ENCODE data around the gene ITPR1.

The ITPR1 gene

GRCh38 chr3:4720316-4721075 is 227.3 kb downstream of the ITPR1 start:
- peaks cover 0 to 29% (median 12%) of the 10 kb centered on the region in 4 experiments for H3K4me1 ChIP-seq (ENCODE audit: control extremely low read depth in 1 of 4, control insufficient read depth in 4 of 4, insufficient read depth in 4 of 4, low read length in 3 of 4)
- POLR2A ChIA-PET: interaction anchor here (0.5 to 2.6 kb wide), 3 partner anchors 256 to 333 kb away, joined by 3 to 13 read pairs (median 3); partner anchors contain the start of gene BHLHE40

GRCh38 chr3:4721511-4721911 is 228.4 kb downstream of the ITPR1 start:
- POLR2A ChIA-PET: interaction anchor here (0.6 to 2.6 kb wide), 4 partner anchors 48 to 334 kb away, joined by 3 to 13 read pairs (median 3); partner anchors contain the start of gene BHLHE40
- CTCF ChIA-PET: interaction anchor here (0.8 to 13.0 kb wide), 41 partner anchors 7 to 336 kb away, joined by 3 to 298 read pairs (median 6); partner anchors contain the start of gene BHLHE40
- Histone ChIP-seq H3K4me3 (ENCODE audit: control insufficient read depth in 1 of 7, extremely low read depth in 1 of 7, insufficient read depth in 4 of 7, low read depth in 2 of 7, low read length in 6 of 7) (no peak overlapping the region), H3K4me1 (ENCODE audit: control extremely low read depth in 1 of 4, control insufficient read depth in 4 of 4, insufficient read depth in 4 of 4, low read length in 3 of 4) (peaks cover 0 to 29% (median 12%) of the 10 kb centered on the region in 4 experiments), H3K36me3 (ENCODE audit: control insufficient read depth in 4 of 4, insufficient read depth in 4 of 4, low read length in 3 of 4) (peaks cover 5 to 42% (median 20%) of the 10 kb centered on the region in 4 experiments), H3K27ac (ENCODE audit: insufficient read depth in 1 of 2, low read depth in 1 of 2, low read length in 2 of 2, poor library complexity in 1 of 2, severe bottlenecking in 2 of 2) (no peak overlapping the region), H3K27me3 (replicated peaks in 2 of 5; ENCODE audit: control insufficient read depth in 4 of 5, insufficient read depth in 5 of 5, low read length in 4 of 5) (no peaks in the 10 kb centered on the region), H3K9me3 (ENCODE audit: control extremely low read depth in 1 of 5, control insufficient read depth in 4 of 5, insufficient read depth in 2 of 5, low read depth in 1 of 5, low read length in 4 of 5) (no peaks in the 10 kb centered on the region)
- 79% methylated on average over 6 of the region's 9 CpGs for WGBS (ENCODE audit: insufficient coverage)
- no peak for DNase-seq

More at GRCh38 chr3:4720316-4721075, 227.3 kb downstream of the ITPR1 start:
- H3K4me3 ChIP-seq (ENCODE audit: control insufficient read depth in 1 of 7, extremely low read depth in 1 of 7, insufficient read depth in 4 of 7, low read depth in 2 of 7, low read length in 6 of 7): no peak overlapping the region
- 62% methylated on average over 12 of the region's 12 CpGs for WGBS (ENCODE audit: insufficient coverage)
- H3K9me3 ChIP-seq (ENCODE audit: control extremely low read depth in 1 of 5, control insufficient read depth in 4 of 5, insufficient read depth in 2 of 5, low read depth in 1 of 5, low read length in 4 of 5): no peaks in the 10 kb centered on the region
- CTCF ChIA-PET: interaction anchor here (0.7 to 13.0 kb wide), 56 partner anchors 8 to 337 kb away, joined by 3 to 298 read pairs (median 5); partner anchors contain the start of gene BHLHE40
- no peaks in the 10 kb centered on the region for H3K27me3 ChIP-seq (replicated peaks in 2 of 5; ENCODE audit: control insufficient read depth in 4 of 5, insufficient read depth in 5 of 5, low read length in 4 of 5)
- peaks cover 5 to 44% (median 19%) of the 10 kb centered on the region in 4 experiments for H3K36me3 ChIP-seq (ENCODE audit: control insufficient read depth in 4 of 4, insufficient read depth in 4 of 4, low read length in 3 of 4)
- peak; percentile 60 to 71 (median 67) for DNase-seq
- H3K27ac ChIP-seq (ENCODE audit: insufficient read depth in 1 of 2, low read depth in 1 of 2, low read length in 2 of 2, poor library complexity in 1 of 2, severe bottlenecking in 2 of 2): no peak overlapping the region

GRCh38 chr3:4722103-4722502 is 229.0 kb downstream of the ITPR1 start:
- 41% methylated on average over 4 of the region's 6 CpGs for WGBS (ENCODE audit: insufficient coverage)
- Histone ChIP-seq H3K27ac (ENCODE audit: insufficient read depth in 1 of 2, low read depth in 1 of 2, low read length in 2 of 2, poor library complexity in 1 of 2, severe bottlenecking in 2 of 2) (no peak overlapping the region), H3K27me3 (replicated peaks in 2 of 5; ENCODE audit: control insufficient read depth in 4 of 5, insufficient read depth in 5 of 5, low read length in 4 of 5) (no peaks in the 10 kb centered on the region), H3K4me3 (ENCODE audit: control insufficient read depth in 1 of 7, extremely low read depth in 1 of 7, insufficient read depth in 4 of 7, low read depth in 2 of 7, low read length in 6 of 7) (no peak overlapping the region), H3K36me3 (ENCODE audit: control insufficient read depth in 4 of 4, insufficient read depth in 4 of 4, low read length in 3 of 4) (peaks cover 7 to 40% (median 20%) of the 10 kb centered on the region in 4 experiments), H3K9me3 (ENCODE audit: control extremely low read depth in 1 of 5, control insufficient read depth in 4 of 5, insufficient read depth in 2 of 5, low read depth in 1 of 5, low read length in 4 of 5) (no peaks in the 10 kb centered on the region), H3K4me1 (ENCODE audit: control extremely low read depth in 1 of 4, control insufficient read depth in 4 of 4, insufficient read depth in 4 of 4, low read length in 3 of 4) (peaks cover 0 to 29% (median 12%) of the 10 kb centered on the region in 4 experiments)
- CTCF ChIA-PET: interaction anchor here (0.6 to 4.8 kb wide), 16 partner anchors 11 to 330 kb away, joined by 3 to 49 read pairs (median 4); partner anchors contain the start of gene BHLHE40
- POLR2A ChIA-PET: interaction anchor here (2.6 kb wide), 1 partner anchor 257 kb away, joined by 13 read pairs; the partner anchor contains the start of gene BHLHE40
- peak; percentile 56 to 71 (median 65) for DNase-seq

GRCh38 chr3:4724051-4724629 is 231.0 kb downstream of the ITPR1 start:
- no peak for DNase-seq
- 100% methylated on average over 7 of the region's 10 CpGs for WGBS (ENCODE audit: insufficient coverage)
- H3K27ac ChIP-seq (ENCODE audit: insufficient read depth in 1 of 2, low read depth in 1 of 2, low read length in 2 of 2, poor library complexity in 1 of 2, severe bottlenecking in 2 of 2): no peak overlapping the region
- peaks cover 7 to 42% (median 21%) of the 10 kb centered on the region in 4 experiments for H3K36me3 ChIP-seq (ENCODE audit: control insufficient read depth in 4 of 4, insufficient read depth in 4 of 4, low read length in 3 of 4)
- H3K9me3 ChIP-seq (ENCODE audit: control extremely low read depth in 1 of 5, control insufficient read depth in 4 of 5, insufficient read depth in 2 of 5, low read depth in 1 of 5, low read length in 4 of 5): no peaks in the 10 kb centered on the region
- ChIA-PET CTCF (no interaction called here), POLR2A (no interaction called here)
- no peaks in the 10 kb centered on the region for H3K27me3 ChIP-seq (replicated peaks in 2 of 5; ENCODE audit: control insufficient read depth in 4 of 5, insufficient read depth in 5 of 5, low read length in 4 of 5)
- H3K4me3 ChIP-seq (ENCODE audit: control insufficient read depth in 1 of 7, extremely low read depth in 1 of 7, insufficient read depth in 4 of 7, low read depth in 2 of 7, low read length in 6 of 7): no peak overlapping the region
- H3K4me1 ChIP-seq (ENCODE audit: control extremely low read depth in 1 of 4, control insufficient read depth in 4 of 4, insufficient read depth in 4 of 4, low read length in 3 of 4): peaks cover 0 to 29% (median 12%) of the 10 kb centered on the region in 4 experiments

DNA sequence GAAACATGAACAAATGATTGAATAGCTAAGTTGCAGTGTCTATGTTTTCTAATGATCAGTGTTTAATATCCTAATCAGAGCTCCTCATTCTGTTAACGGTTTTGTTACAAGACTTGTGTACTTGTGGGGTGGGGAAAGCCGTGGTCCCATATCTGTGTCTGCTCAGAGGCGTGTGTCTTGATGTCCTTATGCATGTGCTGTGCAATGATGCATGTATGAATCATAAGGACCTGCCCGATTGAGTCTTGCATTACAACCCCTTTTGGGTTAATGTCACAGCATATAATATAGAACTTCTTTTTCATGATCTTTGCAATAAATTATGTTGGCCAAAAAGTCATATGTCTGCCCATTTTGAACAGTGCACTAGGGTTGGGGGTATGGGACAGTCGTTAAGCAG is 233.4 kb downstream of the ITPR1 start:
- ChIA-PET POLR2A (interaction anchor here (0.7 kb wide), 1 partner anchor 8 kb away, joined by 4 read pairs; no protein-coding TSS in a partner anchor), CTCF (interaction anchor here (0.7 to 2.1 kb wide), 13 partner anchors 8 to 343 kb away, joined by 3 to 9 read pairs (median 3); no protein-coding TSS in a partner anchor)
- Histone ChIP-seq H3K27ac (ENCODE audit: insufficient read depth in 1 of 2, low read depth in 1 of 2, low read length in 2 of 2, poor library complexity in 1 of 2, severe bottlenecking in 2 of 2) (no peak overlapping the region), H3K4me1 (ENCODE audit: control extremely low read depth in 1 of 4, control insufficient read depth in 4 of 4, insufficient read depth in 4 of 4, low read length in 3 of 4) (peaks cover 0 to 23% (median 12%) of the 10 kb centered on the region in 4 experiments), H3K36me3 (ENCODE audit: control insufficient read depth in 4 of 4, insufficient read depth in 4 of 4, low read length in 3 of 4) (peaks cover 7 to 39% (median 25%) of the 10 kb centered on the region in 4 experiments), H3K4me3 (ENCODE audit: control insufficient read depth in 1 of 7, extremely low read depth in 1 of 7, insufficient read depth in 4 of 7, low read depth in 2 of 7, low read length in 6 of 7) (no peak overlapping the region), H3K9me3 (ENCODE audit: control extremely low read depth in 1 of 5, control insufficient read depth in 4 of 5, insufficient read depth in 2 of 5, low read depth in 1 of 5, low read length in 4 of 5) (no peaks in the 10 kb centered on the region), H3K27me3 (replicated peaks in 2 of 5; ENCODE audit: control insufficient read depth in 4 of 5, insufficient read depth in 5 of 5, low read length in 4 of 5) (no peaks in the 10 kb centered on the region)
- DNase-seq: no peak
- WGBS (ENCODE audit: insufficient coverage): 96% methylated on average over 3 of the region's 5 CpGs

DNA sequence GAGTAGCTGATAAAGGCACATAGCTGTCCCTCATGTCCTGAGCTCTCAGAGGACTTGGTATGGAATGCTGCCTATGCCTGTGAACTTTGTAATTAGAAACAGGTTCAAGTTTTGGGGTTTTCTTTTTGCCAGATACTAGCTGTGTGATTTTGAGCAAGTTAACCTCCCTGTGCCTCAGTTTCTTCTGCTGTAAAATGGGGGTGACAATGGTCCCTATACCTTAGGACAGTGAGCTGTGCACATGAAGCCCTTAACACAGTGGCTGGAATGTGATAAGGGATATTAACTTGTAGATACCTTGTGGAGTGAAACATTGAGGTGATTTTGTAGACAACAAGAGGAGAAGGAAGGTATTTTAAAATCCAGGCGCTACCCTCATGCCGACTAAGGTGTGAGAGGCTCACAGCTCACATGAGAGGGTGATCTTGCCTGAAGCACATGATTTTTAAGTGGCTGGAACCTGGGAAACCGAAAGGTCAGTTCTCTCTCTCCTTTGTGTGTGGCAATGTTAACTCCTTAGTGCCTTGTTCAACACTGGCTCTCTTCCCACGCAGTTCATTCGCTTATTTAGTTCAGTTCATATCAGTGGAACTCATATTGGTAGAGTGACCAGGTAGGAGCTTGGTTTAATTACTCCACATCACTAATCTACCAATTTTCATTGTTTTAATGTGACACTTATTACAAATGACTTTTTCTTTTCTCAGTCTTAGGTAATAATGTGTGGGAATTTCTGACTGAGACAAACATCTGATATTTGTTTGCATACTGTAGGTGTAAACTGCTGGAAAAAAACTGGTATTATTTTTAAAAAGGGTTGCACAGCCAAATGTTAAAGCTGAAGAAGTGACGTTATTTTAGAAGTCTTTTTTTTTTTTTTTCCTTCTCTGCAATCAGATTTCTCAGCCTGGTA is 236.2 kb downstream of the ITPR1 start:
- ChIA-PET CTCF (interaction anchor here (0.6 to 2.2 kb wide), 7 partner anchors 9 to 394 kb away, joined by 3 to 7 read pairs (median 3); no protein-coding TSS in a partner anchor), POLR2A (no interaction called here)
- H3K27ac ChIP-seq (ENCODE audit: insufficient read depth in 1 of 2, low read depth in 1 of 2, low read length in 2 of 2, poor library complexity in 1 of 2, severe bottlenecking in 2 of 2): no peak overlapping the region
- H3K4me3 ChIP-seq (ENCODE audit: control insufficient read depth in 1 of 7, extremely low read depth in 1 of 7, insufficient read depth in 4 of 7, low read depth in 2 of 7, low read length in 6 of 7): no peak overlapping the region
- H3K36me3 ChIP-seq (ENCODE audit: control insufficient read depth in 4 of 4, insufficient read depth in 4 of 4, low read length in 3 of 4): peaks cover 12 to 57% (median 31%) of the 10 kb centered on the region in 4 experiments
- H3K9me3 ChIP-seq (ENCODE audit: control extremely low read depth in 1 of 5, control insufficient read depth in 4 of 5, insufficient read depth in 2 of 5, low read depth in 1 of 5, low read length in 4 of 5): no peaks in the 10 kb centered on the region
- peaks cover 0 to 4% (median 0%) of the 10 kb centered on the region in 4 experiments for H3K4me1 ChIP-seq (ENCODE audit: control extremely low read depth in 1 of 4, control insufficient read depth in 4 of 4, insufficient read depth in 4 of 4, low read length in 3 of 4)
- WGBS (ENCODE audit: insufficient coverage): 92% methylated on average over 3 of the region's 6 CpGs
- DNase-seq: no peak
- no peaks in the 10 kb centered on the region for H3K27me3 ChIP-seq (replicated peaks in 2 of 5; ENCODE audit: control insufficient read depth in 4 of 5, insufficient read depth in 5 of 5, low read length in 4 of 5)
